ENCODE measurements around the gene KPNA5. TPM values are rescaled to one million over a fixed set of nuclear protein-coding genes. Genes with fewer than 3 reads are reported as not detected.

KPNA5 gene
- total and polyA plus RNA-seq, 4 experiments from 2014 or later = 8.5 to 61.8 (median 34.9) TPM

DNA sequence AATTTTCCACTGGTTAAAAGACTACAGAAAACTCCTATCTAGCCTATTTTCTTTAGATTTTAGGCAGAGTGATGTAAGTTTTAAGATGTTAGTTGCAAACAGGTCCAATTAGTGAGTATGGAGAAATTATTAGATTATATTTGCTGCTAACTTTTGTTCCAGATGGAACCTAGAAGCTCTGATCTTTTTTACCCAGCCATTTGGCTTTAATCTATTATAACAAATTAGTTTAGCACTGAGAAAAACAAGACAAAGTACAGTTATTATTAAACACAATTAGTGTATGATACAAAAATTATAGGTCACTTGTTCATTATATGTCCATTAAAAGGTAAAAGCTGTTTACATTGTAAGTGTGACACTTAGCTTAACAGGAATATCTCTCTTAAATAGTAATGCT lies 82.0 kb downstream of the KPNA5 start:
- Histone ChIP-seq H3K36me3 (ENCODE audit: insufficient read depth, low read length) (no peaks in the 10 kb centered on the region), H3K27ac (ENCODE audit: low read depth, low read length) (no peak overlapping the region), H3K4me3 (ENCODE audit: low read length in 2 of 2) (no peak overlapping the region), H3K27me3 (ENCODE audit: insufficient read depth, low read length) (peaks cover 4% of the 10 kb centered on the region), H3K4me1 (ENCODE audit: insufficient read depth, low read length) (no peaks in the 10 kb centered on the region), H3K9me3 (ENCODE audit: control insufficient read depth in 1 of 2, low read length in 2 of 2) (no peaks in the 10 kb centered on the region)
- peaks cover 9 to 16% (median 11%) of the 10 kb centered on the region in 4 donors for H3K4me1 Mint-ChIP-seq
- CTCF ChIA-PET (ENCODE audit: partially characterized antibody) = no interaction called here
- no peak overlapping the region for H3K4me3 Mint-ChIP-seq
- H3K27me3 Mint-ChIP-seq = peaks cover 33 to 38% of the 10 kb centered on the region in 2 donors
- POLR2A ChIA-PET (ENCODE audit: partially characterized antibody) = no interaction called here
- no peak overlapping the region for H3K27ac Mint-ChIP-seq
- H3K36me3 Mint-ChIP-seq = no peaks in the 10 kb centered on the region
- no peak for DNase-seq
- intact Hi-C loops (cut with micrococcal nuclease) = no loop called here
- no peaks in the 10 kb centered on the region for H3K9me3 Mint-ChIP-seq

GRCh38 chr6:116763906-116764628 lies 83.1 kb downstream of the KPNA5 start:
- Mint-ChIP-seq H3K27ac (no peak overlapping the region), H3K36me3 (no peaks in the 10 kb centered on the region), H3K9me3 (no peaks in the 10 kb centered on the region), H3K27me3 (peaks cover 35 to 43% of the 10 kb centered on the region in 2 donors), H3K4me3 (peak overlapping the region in 2 of 8 donors; percentile 31 to 45), H3K4me1 (peaks cover 9 to 16% (median 11%) of the 10 kb centered on the region in 4 donors)
- no peak overlapping the region for H3K27ac ChIP-seq (ENCODE audit: low read depth, low read length)
- H3K4me1 ChIP-seq (ENCODE audit: insufficient read depth, low read length) = no peaks in the 10 kb centered on the region
- intact Hi-C loops (cut with micrococcal nuclease) = no loop called here
- H3K9me3 ChIP-seq (ENCODE audit: control insufficient read depth in 1 of 2, low read length in 2 of 2) = no peaks in the 10 kb centered on the region
- POLR2A ChIA-PET (ENCODE audit: partially characterized antibody) = no interaction called here
- CTCF ChIA-PET (ENCODE audit: partially characterized antibody) = no interaction called here
- DNase-seq = no peak
- no peaks in the 10 kb centered on the region for H3K36me3 ChIP-seq (ENCODE audit: insufficient read depth, low read length)
- H3K4me3 ChIP-seq (ENCODE audit: low read length in 2 of 2) = no peak overlapping the region
- peaks cover 4% of the 10 kb centered on the region for H3K27me3 ChIP-seq (ENCODE audit: insufficient read depth, low read length)

- Mint-ChIP-seq H3K4me1 (peaks cover 9 to 16% (median 11%) of the 10 kb centered on the region in 4 donors), H3K36me3 (no peaks in the 10 kb centered on the region), H3K4me3 (peak overlapping the region in 5 of 8 donors; percentile 15 to 59 (median 32)), H3K9me3 (no peaks in the 10 kb centered on the region), H3K27ac (no peak overlapping the region), H3K27me3 (peaks cover 35 to 43% of the 10 kb centered on the region in 2 donors)
- DNase-seq = no peak
- intact Hi-C loops (cut with micrococcal nuclease) = no loop called here
- POLR2A ChIA-PET (ENCODE audit: partially characterized antibody) = no interaction called here
- no peaks in the 10 kb centered on the region for H3K4me1 ChIP-seq (ENCODE audit: insufficient read depth, low read length)
- CTCF ChIA-PET (ENCODE audit: partially characterized antibody) = no interaction called here
- H3K27ac ChIP-seq (ENCODE audit: low read depth, low read length) = no peak overlapping the region
- peaks cover 4% of the 10 kb centered on the region for H3K27me3 ChIP-seq (ENCODE audit: insufficient read depth, low read length)
- H3K36me3 ChIP-seq (ENCODE audit: insufficient read depth, low read length) = no peaks in the 10 kb centered on the region
- H3K9me3 ChIP-seq (ENCODE audit: control insufficient read depth in 1 of 2, low read length in 2 of 2) = no peaks in the 10 kb centered on the region
- H3K4me3 ChIP-seq (ENCODE audit: low read length in 2 of 2) = no peak overlapping the region
Measured at GRCh38 chr6:116764629-116764960, 83.6 kb downstream of the KPNA5 start.

GRCh38 chr6:116764961-116765841 lies 84.2 kb downstream of the KPNA5 start, which contains the start of gene FAM162B:
TSS of gene FAM162B (minus strand) at chr6:116765719. CDS start at chr6:116765576, 143 bp downstream.
- H3K27ac Mint-ChIP-seq = no peak within 1 kb of the TSS
- DNase-seq = no peak
- no peaks in the 10 kb centered on the region for H3K36me3 Mint-ChIP-seq
- H3K36me3 ChIP-seq (ENCODE audit: insufficient read depth, low read length) = no peaks in the 10 kb centered on the region
- intact Hi-C loops (cut with micrococcal nuclease) = no loop called here
- peaks cover 9 to 16% (median 11%) of the 10 kb centered on the region in 4 donors for H3K4me1 Mint-ChIP-seq
- peaks cover 4% of the 10 kb centered on the region for H3K27me3 ChIP-seq (ENCODE audit: insufficient read depth, low read length)
- ChIA-PET POLR2A (ENCODE audit: partially characterized antibody) (no interaction called here), CTCF (ENCODE audit: partially characterized antibody) (no interaction called here)
- H3K9me3 ChIP-seq (ENCODE audit: control insufficient read depth in 1 of 2, low read length in 2 of 2) = no peaks in the 10 kb centered on the region
- H3K4me1 ChIP-seq (ENCODE audit: insufficient read depth, low read length) = no peaks in the 10 kb centered on the region
- H3K4me3 ChIP-seq (ENCODE audit: low read length in 2 of 2) = no peak within 1 kb of the TSS
- H3K9me3 Mint-ChIP-seq = no peaks in the 10 kb centered on the region
- peaks cover 34 to 40% of the 10 kb centered on the region in 2 donors for H3K27me3 Mint-ChIP-seq
- H3K4me3 Mint-ChIP-seq = peak within 1 kb of the TSS; percentile 60 to 82 (median 69)
- H3K27ac ChIP-seq (ENCODE audit: low read depth, low read length) = no peak within 1 kb of the TSS

GRCh38 chr6:116766506-116767176 lies 85.6 kb downstream of the KPNA5 start:
- no peaks in the 10 kb centered on the region for H3K36me3 ChIP-seq (ENCODE audit: insufficient read depth, low read length)
- Mint-ChIP-seq H3K4me3 (peak overlapping the region in 5 of 8 donors; percentile 7 to 82 (median 66)), H3K4me1 (peaks cover 9 to 16% (median 11%) of the 10 kb centered on the region in 4 donors), H3K27me3 (peaks cover 34 to 40% of the 10 kb centered on the region in 2 donors), H3K27ac (no peak overlapping the region), H3K9me3 (no peaks in the 10 kb centered on the region), H3K36me3 (no peaks in the 10 kb centered on the region)
- intact Hi-C loops (cut with micrococcal nuclease) = no loop called here
- DNase-seq = no peak
- CTCF ChIA-PET (ENCODE audit: partially characterized antibody) = no interaction called here
- H3K4me3 ChIP-seq (ENCODE audit: low read length in 2 of 2) = no peak overlapping the region
- no peaks in the 10 kb centered on the region for H3K4me1 ChIP-seq (ENCODE audit: insufficient read depth, low read length)
- peaks cover 4% of the 10 kb centered on the region for H3K27me3 ChIP-seq (ENCODE audit: insufficient read depth, low read length)
- no peak overlapping the region for H3K27ac ChIP-seq (ENCODE audit: low read depth, low read length)
- no peaks in the 10 kb centered on the region for H3K9me3 ChIP-seq (ENCODE audit: control insufficient read depth in 1 of 2, low read length in 2 of 2)
- POLR2A ChIA-PET (ENCODE audit: partially characterized antibody) = no interaction called here

DNA sequence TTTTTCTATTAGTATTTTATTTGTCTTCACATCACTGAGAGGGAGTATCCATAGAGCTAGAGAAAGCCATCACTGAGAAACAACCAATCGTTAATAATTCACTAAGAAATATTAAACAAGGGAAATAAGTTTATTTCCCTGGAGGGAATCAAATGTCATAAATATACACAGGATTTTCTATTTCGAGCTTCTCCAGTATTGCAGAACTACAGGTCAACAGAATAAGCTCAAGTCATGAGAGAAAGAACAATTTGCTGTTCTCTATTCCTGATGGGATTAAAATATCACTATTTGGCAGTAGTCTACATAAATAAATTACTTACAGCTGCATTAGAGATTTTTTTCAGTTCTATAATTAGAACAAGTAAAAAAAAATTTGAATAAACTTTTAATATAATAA lies 86.7 kb downstream of the KPNA5 start:
- CTCF ChIA-PET (ENCODE audit: partially characterized antibody) = no interaction called here
- no peak overlapping the region for H3K27ac Mint-ChIP-seq

GRCh38 chr6:116772450-116772849 lies 91.4 kb downstream of the KPNA5 start:
- no peak for DNase-seq
- Mint-ChIP-seq H3K27ac (no peak overlapping the region), H3K27me3 (peaks cover 11 to 19% of the 10 kb centered on the region in 2 donors), H3K9me3 (peaks cover 0 to 2% (median 0%) of the 10 kb centered on the region in 8 donors), H3K4me1 (no peaks in the 10 kb centered on the region), H3K36me3 (no peaks in the 10 kb centered on the region), H3K4me3 (no peak overlapping the region)
- Histone ChIP-seq H3K36me3 (ENCODE audit: insufficient read depth, low read length) (no peaks in the 10 kb centered on the region), H3K4me3 (ENCODE audit: low read length in 2 of 2) (no peak overlapping the region), H3K4me1 (ENCODE audit: insufficient read depth, low read length) (no peaks in the 10 kb centered on the region), H3K27ac (ENCODE audit: low read depth, low read length) (no peak overlapping the region), H3K27me3 (ENCODE audit: insufficient read depth, low read length) (no peaks in the 10 kb centered on the region), H3K9me3 (ENCODE audit: control insufficient read depth in 1 of 2, low read length in 2 of 2) (no peaks in the 10 kb centered on the region)
- ChIA-PET POLR2A (ENCODE audit: partially characterized antibody) (no interaction called here), CTCF (ENCODE audit: partially characterized antibody) (no interaction called here)
- intact Hi-C loops (cut with micrococcal nuclease) = no loop called here

More for the DNA sequence above, 86.7 kb downstream of the KPNA5 start:
- Mint-ChIP-seq H3K9me3 (no peaks in the 10 kb centered on the region), H3K4me3 (no peak overlapping the region), H3K4me1 (peaks cover 9 to 16% (median 11%) of the 10 kb centered on the region in 4 donors), H3K36me3 (no peaks in the 10 kb centered on the region), H3K27me3 (peaks cover 31 to 40% of the 10 kb centered on the region in 2 donors)
- POLR2A ChIA-PET (ENCODE audit: partially characterized antibody) = no interaction called here
- no peak for DNase-seq
- Histone ChIP-seq H3K4me3 (ENCODE audit: low read length in 2 of 2) (no peak overlapping the region), H3K4me1 (ENCODE audit: insufficient read depth, low read length) (no peaks in the 10 kb centered on the region), H3K27me3 (ENCODE audit: insufficient read depth, low read length) (peaks cover 4% of the 10 kb centered on the region), H3K27ac (ENCODE audit: low read depth, low read length) (no peak overlapping the region), H3K36me3 (ENCODE audit: insufficient read depth, low read length) (no peaks in the 10 kb centered on the region), H3K9me3 (ENCODE audit: control insufficient read depth in 1 of 2, low read length in 2 of 2) (no peaks in the 10 kb centered on the region)
- intact Hi-C loops (cut with micrococcal nuclease) = no loop called here

Data from CD4-positive, alpha-beta memory T cell (primary cell).